NOMO-1 treated with DMSO at 0.1 percent for 48 hours (cell line): Measurements from ENCODE around the gene IFIT2.
"Not testable (repeated sequence)": the region's sequence is repeated elsewhere in the genome, so short reads cannot be mapped to it uniquely, and the experiment has no call there.

ENCODE experiments used
- DNase-seq: peaks from one replicate; lab custom pipeline; 2025; ENCODE audit not compliant: unreplicated experiment; lab: John Stamatoyannopoulos, UW

IFIT2 gene

GRCh38 chr10:89337484-89337883 is 35.6 kb downstream of the IFIT2 start:
- no peak for DNase-seq

GRCh38 chr10:89338713-89339112 is 36.9 kb downstream of the IFIT2 start:
- DNase-seq: no peak

- DNase-seq: no peak
These were observed 38.0 kb downstream of the IFIT2 start for GRCh38 chr10:89339875-89340274.

- no peak for DNase-seq
These were observed 39.8 kb downstream of the IFIT2 start for GRCh38 chr10:89341649-89342048.

- no peak for DNase-seq
These were observed 40.5 kb downstream of the IFIT2 start for GRCh38 chr10:89342206-89342958.

- no peak for DNase-seq
These were observed 41.4 kb downstream of the IFIT2 start for GRCh38 chr10:89343089-89343767.

GRCh38 chr10:89344156-89344555 is 42.3 kb downstream of the IFIT2 start:
- no peak for DNase-seq

GRCh38 chr10:89345367-89346000 is 43.6 kb downstream of the IFIT2 start:
- no peak for DNase-seq

- peak; percentile 12 for DNase-seq
These were observed 44.8 kb downstream of the IFIT2 start for GRCh38 chr10:89346405-89347254.

GRCh38 chr10:89347701-89348457 is 46.0 kb downstream of the IFIT2 start:
- DNase-seq: peak; percentile 24

- peak; percentile 33 for DNase-seq
These were observed 46.6 kb downstream of the IFIT2 start for GRCh38 chr10:89348481-89348880.

- DNase-seq: no peak
These were observed 47.1 kb downstream of the IFIT2 start for GRCh38 chr10:89348975-89349374.

GRCh38 chr10:89350631-89351315 is 48.9 kb downstream of the IFIT2 start:
- DNase-seq: not testable (repeated sequence)

GRCh38 chr10:89351412-89351779 is 49.5 kb downstream of the IFIT2 start:
- DNase-seq: no peak

- DNase-seq: no peak
These were observed 50.1 kb downstream of the IFIT2 start for GRCh38 chr10:89351780-89352597.

GRCh38 chr10:89352802-89353201 is 51.0 kb downstream of the IFIT2 start:
- no peak for DNase-seq

- no peak for DNase-seq
These were observed 53.6 kb downstream of the IFIT2 start for GRCh38 chr10:89355394-89355931.

- no peak for DNase-seq
These were observed 55.2 kb downstream of the IFIT2 start for GRCh38 chr10:89357096-89357495.

GRCh38 chr10:89357975-89358374 is 56.1 kb downstream of the IFIT2 start:
- no peak for DNase-seq
